Mesodermal cell (in vitro differentiated cells): Measurements from ENCODE around the gene POLR1A.

Experiments used
- H3K27ac ChIP-seq: 2 replicates; pipeline ENCODE4 v1.7.0; 2013; ENCODE audit warnings: mild to moderate bottlenecking, low read depth, low read length, moderate library complexity; ENCODE audit not compliant: severe bottlenecking
- H3K36me3 ChIP-seq: 2 replicates; pipeline ENCODE4 v1.7.1; 2013; ENCODE audit warnings: mild to moderate bottlenecking, low read length, moderate library complexity; ENCODE audit not compliant: control insufficient read depth, insufficient read depth
- H3K4me1 ChIP-seq: one replicate; pipeline ENCODE4 v1.7.1; 2013; ENCODE audit warnings: mild to moderate bottlenecking, low read length; ENCODE audit not compliant: insufficient read depth, control insufficient read depth, poor library complexity, severe bottlenecking
- H3K4me3 ChIP-seq: 2 replicates; pipeline ENCODE4 v1.7.0; 2013; ENCODE audit warnings: low read length, control low read depth, mild to moderate bottlenecking; ENCODE audit not compliant: insufficient read depth, poor library complexity, severe bottlenecking; ENCODE audit errors: extremely low read depth
- H3K9me3 ChIP-seq: 2 replicates; pipeline ENCODE4 v1.7.1; 2013; ENCODE audit warnings: mild to moderate bottlenecking, low read length, moderate library complexity; ENCODE audit not compliant: control insufficient read depth
- WGBS, 2 experiments: methylation state at CpG; one replicate each; pipeline ENCODE4 v1.1.5; 2013; ENCODE audit warnings: missing lambda C conversion rate in 2 of 2; ENCODE audit not compliant: insufficient coverage in 2 of 2; 5-methylcytosine and 5-hydroxymethylcytosine counted together

Gene POLR1A

GRCh38 chr2:86020984-86021383 is 84.7 kb downstream of the POLR1A start:
- Histone ChIP-seq H3K4me3 (no peak overlapping the region), H3K36me3 (peaks cover 23% of the 10 kb centered on the region), H3K4me1 (no peaks in the 10 kb centered on the region), H3K9me3 (no peaks in the 10 kb centered on the region), H3K27ac (no peak overlapping the region)
- 92 to 94% methylated on average over 7 of the region's 7 CpGs for WGBS, 2 experiments

- H3K9me3 ChIP-seq, result peaks cover 10% of the 10 kb centered on the region
- no peaks in the 10 kb centered on the region for H3K4me1 ChIP-seq
- H3K4me3 ChIP-seq, result no peak overlapping the region
- WGBS, 2 experiments, result 85 to 93% methylated on average over 3 to 5 of the region's 5 CpGs
- peaks cover 5% of the 10 kb centered on the region for H3K36me3 ChIP-seq
- H3K27ac ChIP-seq, result no peak overlapping the region
These were observed 86.6 kb downstream of the POLR1A start for GRCh38 chr2:86019121-86019520.

- Histone ChIP-seq H3K27ac (no peak overlapping the region), H3K9me3 (peaks cover 10% of the 10 kb centered on the region), H3K4me3 (no peak overlapping the region), H3K4me1 (no peaks in the 10 kb centered on the region), H3K36me3 (peaks cover 3% of the 10 kb centered on the region)
- 84 to 92% methylated on average over 16 to 21 of the region's 22 CpGs for WGBS, 2 experiments
These were observed 87.5 kb downstream of the POLR1A start for GRCh38 chr2:86017901-86018896.

- WGBS, 2 experiments, result 95 to 98% methylated on average over 9 of the region's 12 CpGs
- H3K4me1 ChIP-seq, result no peaks in the 10 kb centered on the region
- H3K9me3 ChIP-seq, result peaks cover 10% of the 10 kb centered on the region
- H3K27ac ChIP-seq, result no peak overlapping the region
- H3K4me3 ChIP-seq, result no peak overlapping the region
- H3K36me3 ChIP-seq, result peaks cover 3% of the 10 kb centered on the region
These were observed 89.1 kb downstream of the POLR1A start for GRCh38 chr2:86016581-86016980.

GRCh38 chr2:86015699-86016098 is 90.0 kb downstream of the POLR1A start:
- Histone ChIP-seq H3K27ac (no peak overlapping the region), H3K36me3 (no peaks in the 10 kb centered on the region), H3K4me3 (no peak overlapping the region), H3K4me1 (no peaks in the 10 kb centered on the region), H3K9me3 (peaks cover 10% of the 10 kb centered on the region)
- WGBS, 2 experiments, result 100% methylated on average over 1 of the region's 1 CpG

GRCh38 chr2:86015006-86015405 is 90.7 kb downstream of the POLR1A start:
- H3K27ac ChIP-seq, result no peak overlapping the region
- peaks cover 10% of the 10 kb centered on the region for H3K9me3 ChIP-seq
- WGBS, 2 experiments, result 93 to 100% methylated on average over 1 to 2 of the region's 2 CpGs
- no peak overlapping the region for H3K4me3 ChIP-seq
- no peaks in the 10 kb centered on the region for H3K4me1 ChIP-seq
- H3K36me3 ChIP-seq, result no peaks in the 10 kb centered on the region

- Histone ChIP-seq H3K4me3 (no peak overlapping the region), H3K36me3 (no peaks in the 10 kb centered on the region), H3K27ac (no peak overlapping the region), H3K9me3 (peaks cover 10% of the 10 kb centered on the region), H3K4me1 (no peaks in the 10 kb centered on the region)
- WGBS, 2 experiments, result 86 to 93% methylated on average over 2 of the region's 2 CpGs
These were observed 91.2 kb downstream of the POLR1A start for GRCh38 chr2:86014493-86014892.

GRCh38 chr2:86012007-86012712 is 93.5 kb downstream of the POLR1A start:
- 86 to 89% methylated on average over 5 to 8 of the region's 9 CpGs for WGBS, 2 experiments

GRCh38 chr2:86011449-86011941 is 94.2 kb downstream of the POLR1A start:
- H3K27ac ChIP-seq, result no peak overlapping the region
- no peak overlapping the region for H3K4me3 ChIP-seq
- 78 to 90% methylated on average over 7 to 9 of the region's 9 CpGs for WGBS, 2 experiments

More at GRCh38 chr2:86012007-86012712, 93.5 kb downstream of the POLR1A start:
- Histone ChIP-seq H3K9me3 (peaks cover 10% of the 10 kb centered on the region), H3K27ac (no peak overlapping the region), H3K36me3 (no peaks in the 10 kb centered on the region), H3K4me1 (no peaks in the 10 kb centered on the region), H3K4me3 (no peak overlapping the region)

GRCh38 chr2:86010083-86010482 is 95.6 kb downstream of the POLR1A start:
- no peak overlapping the region for H3K4me3 ChIP-seq
- H3K36me3 ChIP-seq, result no peaks in the 10 kb centered on the region
- H3K4me1 ChIP-seq, result no peaks in the 10 kb centered on the region
- peaks cover 22% of the 10 kb centered on the region for H3K9me3 ChIP-seq
- H3K27ac ChIP-seq, result no peak overlapping the region

More at GRCh38 chr2:86011449-86011941, 94.2 kb downstream of the POLR1A start:
- H3K36me3 ChIP-seq, result no peaks in the 10 kb centered on the region
- H3K4me1 ChIP-seq, result no peaks in the 10 kb centered on the region
- peaks cover 13% of the 10 kb centered on the region for H3K9me3 ChIP-seq
